Measurements from ENCODE around the gene ERAP2. TPM values are rescaled to one million over a fixed set of nuclear protein-coding genes. Genes with fewer than 3 reads are reported as not detected.

Gene ERAP2
- polyA plus RNA-seq, 4 donors: 3.6 to 19.5 (median 9.7) TPM

DNA sequence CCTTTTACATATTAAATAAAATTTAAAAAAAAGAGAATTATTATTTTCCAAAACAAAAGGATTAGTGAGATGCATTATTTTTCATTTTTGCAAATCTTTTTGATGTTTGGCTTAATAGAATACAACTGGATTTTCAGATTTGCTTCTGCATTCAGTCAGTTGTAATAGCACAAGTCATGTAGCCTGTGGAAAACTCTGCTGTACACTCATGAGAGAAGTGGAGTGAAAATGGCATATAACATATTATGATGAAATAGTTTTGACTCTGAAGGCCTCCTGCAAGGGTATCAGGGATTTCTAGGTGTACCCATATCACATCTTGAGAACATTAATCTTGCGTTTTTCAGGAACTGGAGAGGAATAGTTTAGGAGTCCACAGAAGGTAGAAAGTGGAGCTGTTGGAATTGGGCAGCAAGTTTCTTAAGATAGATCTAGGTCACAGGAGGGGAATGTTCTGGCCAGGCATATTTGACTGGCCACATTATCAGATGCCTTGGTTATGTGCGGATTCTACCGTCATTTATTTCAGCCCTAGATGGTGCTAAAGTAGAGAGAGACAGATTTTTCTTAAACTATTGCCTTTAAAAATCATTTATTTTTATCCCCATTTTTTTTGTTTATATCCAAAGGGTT lies 75.9 kb downstream of the ERAP2 start:
- no peak for DNase-seq (ENCODE audit: low read depth in 4 of 4, low spot score in 3 of 4)

DNA sequence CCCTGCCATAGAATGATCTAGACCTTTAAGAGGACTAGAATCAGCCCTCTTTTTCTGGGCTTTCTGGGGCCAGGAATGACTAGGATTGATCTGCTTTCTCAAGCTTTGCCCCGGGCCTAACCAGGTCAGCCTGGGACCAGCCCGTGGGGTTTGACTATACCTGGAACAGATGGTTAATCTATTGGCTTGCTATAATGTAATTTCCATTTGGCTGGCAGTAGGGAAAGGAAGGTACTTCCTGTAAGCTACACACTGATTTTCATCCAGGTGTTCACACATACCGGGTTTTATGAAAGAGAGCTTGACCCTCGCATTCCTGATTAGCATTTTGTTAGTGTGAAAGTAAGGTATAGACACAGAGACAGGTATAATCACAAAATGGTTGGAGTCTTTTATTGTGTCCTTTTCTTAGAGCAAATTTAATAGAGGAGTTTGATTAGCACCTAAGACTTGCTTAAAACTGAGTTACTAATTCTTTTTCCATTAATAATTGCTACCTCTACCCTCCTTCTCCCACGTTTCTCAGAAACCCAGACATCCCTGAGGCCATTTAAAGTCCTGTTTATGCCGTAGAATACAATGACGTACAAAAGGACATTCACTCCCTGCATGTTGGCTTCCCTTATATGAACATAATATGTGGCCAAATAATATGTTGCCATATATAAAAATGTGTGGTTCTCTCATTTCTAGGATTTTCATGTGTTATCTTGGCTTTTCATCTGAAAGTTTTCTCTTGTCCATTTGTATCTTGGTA lies 76.9 kb downstream of the ERAP2 start:
- no peak for DNase-seq (ENCODE audit: low read depth in 4 of 4, low spot score in 3 of 4)

DNA sequence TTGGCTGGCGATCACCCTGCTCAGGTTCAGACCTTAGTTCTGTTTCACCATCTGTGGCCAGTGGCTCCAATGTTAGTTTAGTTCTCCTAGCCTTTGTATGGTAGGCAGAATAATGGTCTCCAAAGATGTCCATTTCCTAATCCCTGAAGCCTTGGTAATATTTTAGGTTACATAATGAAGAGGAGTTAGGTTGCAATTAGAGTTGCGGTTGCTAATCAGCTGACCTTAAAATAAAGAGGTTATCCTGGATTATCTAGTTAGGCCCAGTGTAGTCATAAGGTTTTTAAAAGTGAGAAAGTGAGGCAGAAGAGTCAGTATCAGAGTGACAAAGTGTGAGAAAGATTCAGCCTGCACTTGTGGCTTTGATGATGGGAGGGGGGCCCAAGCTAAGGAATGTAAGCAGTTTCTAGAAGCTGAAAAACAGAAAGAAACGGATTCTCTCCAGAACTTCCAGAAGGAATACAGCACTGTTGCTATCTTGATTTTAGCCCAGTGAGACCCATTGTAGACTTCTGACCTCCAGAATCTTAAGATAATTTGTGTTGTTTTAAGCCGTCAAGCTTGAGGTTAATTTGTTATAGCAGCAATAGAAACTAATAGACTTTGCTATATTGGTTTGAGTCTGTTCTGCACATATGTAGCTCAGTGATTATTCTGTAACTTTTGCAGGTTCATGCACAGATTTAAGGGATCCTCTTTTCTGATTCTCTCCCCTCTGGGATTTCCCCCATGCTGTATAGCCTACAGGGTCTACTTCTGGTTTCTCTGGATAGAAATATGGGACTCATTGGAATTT lies 81.2 kb downstream of the ERAP2 start:
- no peak for DNase-seq (ENCODE audit: low read depth in 4 of 4, low spot score in 3 of 4)

GRCh38 chr5:96958977-96959376 lies 82.7 kb downstream of the ERAP2 start:
- no peak for DNase-seq (ENCODE audit: low read depth in 4 of 4, low spot score in 3 of 4)

GRCh38 chr5:96961053-96961452 lies 84.8 kb downstream of the ERAP2 start:
- no peak for DNase-seq (ENCODE audit: low read depth in 4 of 4, low spot score in 3 of 4)

DNA sequence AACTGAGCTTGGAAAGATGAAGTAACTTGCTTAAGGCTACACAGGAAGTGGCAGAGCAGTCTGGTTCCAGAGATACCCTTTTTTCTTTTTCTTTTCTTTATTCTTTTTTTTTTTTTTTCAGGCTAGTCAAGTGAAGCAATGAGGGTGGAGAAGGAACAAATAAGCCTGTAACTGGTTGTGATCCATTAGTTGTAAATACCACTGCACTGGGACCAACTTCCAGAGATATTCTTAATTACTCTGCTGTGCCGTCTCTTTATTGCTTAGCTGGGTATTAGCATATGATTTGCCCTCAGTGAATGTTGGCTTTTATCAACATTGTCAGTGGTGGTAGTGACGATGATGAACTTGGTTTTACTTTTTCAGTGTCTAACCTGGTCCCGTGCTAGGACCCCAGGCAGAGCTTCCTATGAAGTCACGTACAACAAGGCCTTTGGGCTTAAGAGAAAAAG lies 86.3 kb downstream of the ERAP2 start:
- DNase-seq (ENCODE audit: low read depth in 4 of 4, low spot score in 3 of 4): no peak

GRCh38 chr5:96963267-96963666 lies 87.0 kb downstream of the ERAP2 start:
- DNase-seq (ENCODE audit: low read depth in 4 of 4, low spot score in 3 of 4): no peak

DNA sequence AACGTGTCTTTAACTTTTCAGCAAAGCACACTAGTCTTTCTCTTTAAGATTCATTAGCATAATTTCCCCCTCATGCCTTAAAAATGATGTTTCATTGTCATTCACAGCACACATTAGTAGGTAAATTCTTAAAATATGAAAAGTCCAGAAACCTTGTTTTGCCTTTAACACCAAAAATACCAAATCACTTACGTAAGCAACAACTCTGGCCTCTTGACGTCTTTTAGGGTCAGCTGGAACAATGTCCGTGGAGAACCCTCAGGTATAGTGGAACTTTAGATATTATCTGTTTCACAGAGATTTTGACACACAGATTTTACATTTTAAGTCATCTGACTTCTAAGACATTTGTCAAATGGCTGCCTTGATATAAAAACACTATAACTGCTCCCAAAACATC lies 90.5 kb downstream of the ERAP2 start:
- DNase-seq (ENCODE audit: low read depth in 4 of 4, low spot score in 3 of 4): no peak

DNA sequence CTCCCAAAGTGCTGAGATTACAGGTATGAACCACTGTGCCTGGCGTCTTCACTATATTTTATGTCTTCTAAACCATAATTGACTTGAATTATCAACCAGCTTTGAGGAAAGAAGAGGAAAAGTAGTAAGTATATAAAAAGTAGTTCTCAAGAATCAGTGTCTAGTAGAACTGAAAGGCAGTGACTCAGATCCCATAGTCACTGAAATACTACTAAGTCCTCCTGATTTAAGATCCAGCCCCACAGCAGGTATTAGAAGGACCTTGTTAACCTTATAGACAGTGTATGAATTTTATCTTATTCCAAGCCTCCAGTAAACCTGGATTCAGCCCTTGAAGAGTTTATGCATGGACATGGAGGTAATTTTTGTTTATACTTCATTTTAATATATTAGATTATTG lies 91.1 kb downstream of the ERAP2 start:
- DNase-seq (ENCODE audit: low read depth in 4 of 4, low spot score in 3 of 4): no peak

- no peak for DNase-seq (ENCODE audit: low read depth in 4 of 4, low spot score in 3 of 4)
These were observed 91.8 kb downstream of the ERAP2 start for GRCh38 chr5:96968074-96968473.

GRCh38 chr5:96968614-96969013 lies 92.3 kb downstream of the ERAP2 start:
- no peak for DNase-seq (ENCODE audit: low read depth in 4 of 4, low spot score in 3 of 4)

Other genes starting within 250 kb of the ERAP2 start
- 100 to 1,000 TPM; 133 to 213 (median 170) TPM for gene CAST, start 214.1 kb upstream of the ERAP2 start, polyA plus RNA-seq (ENCODE audit: insufficient read length in 4 of 4)
- 10 to 100 TPM; 48.9 to 82.3 (median 61.3) TPM for gene ERAP1, start 68.6 kb upstream of the ERAP2 start, polyA plus RNA-seq (ENCODE audit: insufficient read length in 4 of 4)
- gene LNPEP, start 59.6 kb downstream of the ERAP2 start, polyA plus RNA-seq (ENCODE audit: insufficient read length in 4 of 4): 10 to 100 TPM; 24.3 to 28.7 (median 26.3) TPM